ENCODE measurements around the gene DNAJC24.

The DNAJC24 gene

GRCh38 chr11:31477528-31478222, 108.0 kb downstream of the DNAJC24 start:
- DNase-seq (ENCODE audit: low read depth): no peak
- no peak overlapping the region for H3K4me3 ChIP-seq (ENCODE audit: low read depth, low read length)

GRCh38 chr11:31478223-31478590, 108.5 kb downstream of the DNAJC24 start:
- no peak overlapping the region for H3K4me3 ChIP-seq (ENCODE audit: low read depth, low read length)
- no peak for DNase-seq (ENCODE audit: low read depth)

- no peak for DNase-seq (ENCODE audit: low read depth)
- no peak overlapping the region for H3K4me3 ChIP-seq (ENCODE audit: low read depth, low read length)
Observed at GRCh38 chr11:31479066-31479465, 109.4 kb downstream of the DNAJC24 start.

- no peak for DNase-seq (ENCODE audit: low read depth)
- no peak overlapping the region for H3K4me3 ChIP-seq (ENCODE audit: low read depth, low read length)
Observed at GRCh38 chr11:31480930-31481329, 111.3 kb downstream of the DNAJC24 start.

Measured in skeletal muscle cell (primary cell).